SU-DHL-6 (cell line): ENCODE measurements around the gene KIAA1958.

Experiments used
- H2AFZ ChIP-seq: fragments of 200-600 bp; sonication (generic); 2 replicates; pipeline ENCODE4 v1.6.1; 2014; ENCODE audit warnings: low read depth, mild to moderate bottlenecking, moderate library complexity, mixed read lengths, antibody characterized with exemption, low read length; ENCODE audit not compliant: severe bottlenecking
- H3F3A ChIP-seq: fragments of 200-600 bp; shearing (Covaris generic); 2 replicates; pipeline ENCODE4 v1.6.0; 2016; ENCODE audit warnings: antibody characterized with exemption, mild to moderate bottlenecking; ENCODE audit not compliant: insufficient read depth
- H3K27ac ChIP-seq: fragments of 200-600 bp; sonication (generic); 2 replicates; pipeline ENCODE4 v1.5.1; 2016; ENCODE audit warnings: low read depth, mild to moderate bottlenecking, low read length, moderate library complexity, mixed read lengths
- H3K27me3 ChIP-seq: fragments of 200-600 bp; sonication (generic), shearing (Covaris generic); 2 replicates; pipeline ENCODE4 v1.6.0; 2014; ENCODE audit warnings: mild to moderate bottlenecking, low read length
- H3K36me3 ChIP-seq: fragments of 200-600 bp; sonication (generic); 2 replicates; pipeline ENCODE4 v1.6.1; 2014; ENCODE audit warnings: mild to moderate bottlenecking, low read length, mixed read lengths
- H3K4me2 ChIP-seq: fragments of 300-600, 200-600 bp; shearing (Covaris generic), sonication (generic); 2 replicates; pipeline ENCODE4 v1.6.0; 2014; ENCODE audit warnings: low read length, low read depth, mild to moderate bottlenecking; ENCODE audit not compliant: poor library complexity, severe bottlenecking
- H3K4me3 ChIP-seq: fragments of 200-600 bp; sonication (generic); 2 replicates; pipeline ENCODE4 v1.5.1; 2014; ENCODE audit warnings: antibody characterized with exemption, low read length, mild to moderate bottlenecking, mixed read lengths; ENCODE audit not compliant: insufficient read depth, poor library complexity, severe bottlenecking
- H3K79me2 ChIP-seq: fragments of 200-600 bp; sonication (generic); 2 replicates; pipeline ENCODE4 v1.6.1; 2014; ENCODE audit warnings: mild to moderate bottlenecking, low read length, moderate library complexity; ENCODE audit not compliant: insufficient read depth
- H3K9ac ChIP-seq: fragments of 200-600 bp; sonication (generic); 2 replicates; pipeline ENCODE4 v1.7.0; 2014; ENCODE audit warnings: mild to moderate bottlenecking, low read length
- H3K9me2 ChIP-seq: fragments of 200-600 bp; sonication (generic); replicated peaks from 2 replicates; pipeline ENCODE4 v1.6.1; 2014; ENCODE audit warnings: low read length; ENCODE audit not compliant: insufficient read depth
- H3K9me3 ChIP-seq: fragments of 200-600 bp; sonication (generic); 2 replicates; pipeline ENCODE4 v1.6.1; 2014; ENCODE audit warnings: low read length, mixed read lengths; ENCODE audit not compliant: insufficient read depth
- H4K20me1 ChIP-seq: fragments of 200-600 bp; sonication (generic); 2 replicates; pipeline ENCODE4 v1.6.1; 2014; ENCODE audit warnings: low read depth, mild to moderate bottlenecking, antibody characterized with exemption, low read length, moderate library complexity, mixed read lengths
- EZH2phosphoT487 ChIP-seq: fragments of 200-600 bp; sonication (generic), shearing (Covaris generic); conservative IDR thresholded peaks from 2 replicates; pipeline ENCODE4 v1.6.1; 2018; ENCODE audit warnings: mild to moderate bottlenecking, antibody characterized with exemption, low read length, moderate library complexity, mixed read lengths
- TF ChIP-seq, protein P1 (sequence below): fragments of 200-600 bp; sonication (generic); IDR thresholded peaks from one replicate; pipeline ENCODE4 v1.5.1; 2017; ENCODE audit warnings: antibody characterized with exemption, mild to moderate bottlenecking, low read length, moderate library complexity; ENCODE audit not compliant: insufficient read depth, poor library complexity, severe bottlenecking

The KIAA1958 gene

DNA sequence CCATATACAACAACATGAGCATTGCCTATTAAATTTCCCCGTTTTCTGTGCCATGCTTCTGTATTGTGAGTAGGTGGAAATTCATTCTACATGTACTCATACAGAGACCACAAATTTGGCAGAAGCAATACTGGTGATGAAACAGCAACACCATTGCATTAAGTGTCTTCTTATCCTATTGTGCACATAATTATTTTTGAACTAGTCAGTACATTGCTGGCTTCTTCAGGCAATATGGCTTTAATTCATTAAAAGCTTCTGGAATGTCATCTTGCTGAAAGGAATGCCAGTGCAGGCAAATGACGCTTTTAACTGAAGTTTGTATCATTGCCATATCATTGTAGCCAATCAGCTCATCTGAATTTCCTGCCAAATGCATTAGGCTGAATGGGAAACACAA is 82.6 kb downstream of the KIAA1958 start:
- H4K20me1 ChIP-seq, result peaks cover 12% of the 10 kb centered on the region; the same call in 1 of the 2 replicates
- no peak overlapping the region for H3K9ac ChIP-seq
- H3K4me2 ChIP-seq, result no peak overlapping the region
- H3K79me2 ChIP-seq, result peaks cover 33% of the 10 kb centered on the region
- no peaks in the 10 kb centered on the region for H3F3A ChIP-seq
- no peak overlapping the region for H3K27ac ChIP-seq
- H3K36me3 ChIP-seq, result no peaks in the 10 kb centered on the region
- no peaks in the 10 kb centered on the region for H3K9me2 ChIP-seq
- H3K9me3 ChIP-seq, result no peaks in the 10 kb centered on the region
- no peak for TF ChIP-seq EZH2phosphoT487
- TF ChIP-seq, protein P1, sequence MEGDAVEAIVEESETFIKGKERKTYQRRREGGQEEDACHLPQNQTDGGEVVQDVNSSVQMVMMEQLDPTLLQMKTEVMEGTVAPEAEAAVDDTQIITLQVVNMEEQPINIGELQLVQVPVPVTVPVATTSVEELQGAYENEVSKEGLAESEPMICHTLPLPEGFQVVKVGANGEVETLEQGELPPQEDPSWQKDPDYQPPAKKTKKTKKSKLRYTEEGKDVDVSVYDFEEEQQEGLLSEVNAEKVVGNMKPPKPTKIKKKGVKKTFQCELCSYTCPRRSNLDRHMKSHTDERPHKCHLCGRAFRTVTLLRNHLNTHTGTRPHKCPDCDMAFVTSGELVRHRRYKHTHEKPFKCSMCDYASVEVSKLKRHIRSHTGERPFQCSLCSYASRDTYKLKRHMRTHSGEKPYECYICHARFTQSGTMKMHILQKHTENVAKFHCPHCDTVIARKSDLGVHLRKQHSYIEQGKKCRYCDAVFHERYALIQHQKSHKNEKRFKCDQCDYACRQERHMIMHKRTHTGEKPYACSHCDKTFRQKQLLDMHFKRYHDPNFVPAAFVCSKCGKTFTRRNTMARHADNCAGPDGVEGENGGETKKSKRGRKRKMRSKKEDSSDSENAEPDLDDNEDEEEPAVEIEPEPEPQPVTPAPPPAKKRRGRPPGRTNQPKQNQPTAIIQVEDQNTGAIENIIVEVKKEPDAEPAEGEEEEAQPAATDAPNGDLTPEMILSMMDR, result no peak
- H3K4me3 ChIP-seq, result no peak overlapping the region
- no peaks in the 10 kb centered on the region for H3K27me3 ChIP-seq
- H2AFZ ChIP-seq, result no peak overlapping the region

DNA sequence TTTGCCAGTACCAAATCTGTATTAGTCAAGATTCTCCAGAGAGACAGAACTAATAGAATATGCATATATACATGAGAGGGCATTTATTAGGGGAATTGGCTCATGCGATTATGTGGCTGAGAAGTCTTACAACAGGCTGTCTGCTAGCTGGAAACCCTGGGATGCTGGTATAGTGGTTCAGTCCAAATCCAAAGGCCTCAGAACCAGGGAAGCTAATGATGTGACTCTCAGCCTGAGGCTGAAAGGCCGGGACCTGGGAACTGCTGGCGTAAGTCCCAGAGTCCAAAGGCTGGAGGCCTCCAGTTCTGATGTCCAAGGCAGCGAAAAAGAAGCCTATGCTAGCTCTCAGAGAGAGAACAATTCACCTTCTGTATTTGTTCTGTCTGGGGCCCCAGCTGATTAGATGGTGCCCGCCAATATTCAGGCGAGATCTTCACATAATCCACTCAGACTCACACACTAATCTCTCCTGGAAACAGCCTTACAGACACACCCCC is 84.1 kb downstream of the KIAA1958 start:
- no peak overlapping the region for H2AFZ ChIP-seq
- H3K36me3 ChIP-seq, result no peaks in the 10 kb centered on the region
- no peak overlapping the region for H3K4me2 ChIP-seq
- no peak overlapping the region for H3K9ac ChIP-seq
- TF ChIP-seq, protein P1, result no peak
- TF ChIP-seq EZH2phosphoT487, result no peak
- no peak overlapping the region for H3K27ac ChIP-seq
- H3K9me3 ChIP-seq, result no peaks in the 10 kb centered on the region
- H4K20me1 ChIP-seq, result no peaks in the 10 kb centered on the region
- H3K9me2 ChIP-seq, result no peaks in the 10 kb centered on the region
- H3K79me2 ChIP-seq, result peaks cover 20% of the 10 kb centered on the region; the same call in 1 of the 2 replicates
- H3K27me3 ChIP-seq, result no peaks in the 10 kb centered on the region
- H3F3A ChIP-seq, result no peaks in the 10 kb centered on the region
- no peak overlapping the region for H3K4me3 ChIP-seq

DNA sequence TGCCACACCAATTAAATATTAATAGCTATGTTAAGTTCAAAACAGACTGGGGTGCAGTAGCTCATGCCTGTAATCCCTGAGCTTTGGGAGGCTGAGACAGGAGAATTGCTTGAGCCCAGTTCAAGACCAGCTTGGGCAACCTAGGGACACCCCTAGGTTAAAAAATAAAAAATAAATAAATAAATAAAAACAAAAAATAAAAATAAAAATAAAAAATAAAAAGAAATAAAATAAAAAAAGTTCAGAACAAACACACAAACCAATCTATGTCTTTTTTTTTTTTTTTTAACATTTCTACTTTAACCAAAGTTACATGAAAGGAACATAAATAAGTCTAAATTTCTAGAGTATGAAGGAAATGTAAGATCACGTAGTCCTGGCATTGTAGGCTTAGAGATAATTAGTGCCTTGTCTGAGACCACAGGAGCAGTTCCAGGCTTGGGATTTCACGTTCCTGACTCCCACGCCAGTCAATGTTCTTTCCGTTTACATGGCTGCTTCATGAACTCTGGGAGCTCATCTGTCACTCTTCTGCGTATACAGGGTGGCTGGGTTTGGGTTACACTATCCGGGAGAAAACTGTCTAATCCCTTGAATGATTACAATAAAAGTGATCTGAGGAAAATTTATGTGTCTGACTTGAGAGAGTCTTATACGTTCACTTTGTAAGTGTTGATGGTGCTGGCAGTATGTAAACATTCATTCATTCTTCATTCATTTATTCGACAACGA is 85.2 kb downstream of the KIAA1958 start:
- no peaks in the 10 kb centered on the region for H3K27me3 ChIP-seq
- no peaks in the 10 kb centered on the region for H3K9me3 ChIP-seq
- peaks cover 20% of the 10 kb centered on the region; the same call in 1 of the 2 replicates for H3K79me2 ChIP-seq
- no peak overlapping the region for H3K4me3 ChIP-seq
- no peak overlapping the region for H3K27ac ChIP-seq
- no peak overlapping the region for H2AFZ ChIP-seq
- no peaks in the 10 kb centered on the region for H4K20me1 ChIP-seq
- TF ChIP-seq, protein P1, result no peak
- no peak for TF ChIP-seq EZH2phosphoT487
- H3K4me2 ChIP-seq, result no peak overlapping the region
- no peaks in the 10 kb centered on the region for H3K9me2 ChIP-seq
- no peaks in the 10 kb centered on the region for H3F3A ChIP-seq
- H3K36me3 ChIP-seq, result no peaks in the 10 kb centered on the region
- no peak overlapping the region for H3K9ac ChIP-seq
